Thyroid gland (tissue), 4 donors: ENCODE measurements around the gene FUT3.

Experiments
- POLR2A ChIP-seq, 2 donors: fragments of 450-650 bp; IDR thresholded peaks; one replicate each; pipeline ENCODE4 v1.6.1; 2017; ENCODE audit warnings: antibody characterized with exemption in 2 of 2, mild to moderate bottlenecking in 2 of 2, moderate library complexity in 1 of 2
- TF ChIP-seq, protein P1 (sequence below), 6 experiments: fragments of 200-600 bp in 3 of 6; fragments of 450-650 bp in 3 of 6; sonication (generic) in 3 of 6; IDR thresholded peaks; one replicate each; pipeline ENCODE4 v1.5.1; 2016 to 2019; ENCODE audit warnings: antibody characterized with exemption in 6 of 6, mild to moderate bottlenecking in 2 of 6, inconsistent platforms in 1 of 6, moderate library complexity in 1 of 6

GRCh38 chr19:5873617-5874199, 22.5 kb upstream of the FUT3 start:
- TF ChIP-seq, protein P1, sequence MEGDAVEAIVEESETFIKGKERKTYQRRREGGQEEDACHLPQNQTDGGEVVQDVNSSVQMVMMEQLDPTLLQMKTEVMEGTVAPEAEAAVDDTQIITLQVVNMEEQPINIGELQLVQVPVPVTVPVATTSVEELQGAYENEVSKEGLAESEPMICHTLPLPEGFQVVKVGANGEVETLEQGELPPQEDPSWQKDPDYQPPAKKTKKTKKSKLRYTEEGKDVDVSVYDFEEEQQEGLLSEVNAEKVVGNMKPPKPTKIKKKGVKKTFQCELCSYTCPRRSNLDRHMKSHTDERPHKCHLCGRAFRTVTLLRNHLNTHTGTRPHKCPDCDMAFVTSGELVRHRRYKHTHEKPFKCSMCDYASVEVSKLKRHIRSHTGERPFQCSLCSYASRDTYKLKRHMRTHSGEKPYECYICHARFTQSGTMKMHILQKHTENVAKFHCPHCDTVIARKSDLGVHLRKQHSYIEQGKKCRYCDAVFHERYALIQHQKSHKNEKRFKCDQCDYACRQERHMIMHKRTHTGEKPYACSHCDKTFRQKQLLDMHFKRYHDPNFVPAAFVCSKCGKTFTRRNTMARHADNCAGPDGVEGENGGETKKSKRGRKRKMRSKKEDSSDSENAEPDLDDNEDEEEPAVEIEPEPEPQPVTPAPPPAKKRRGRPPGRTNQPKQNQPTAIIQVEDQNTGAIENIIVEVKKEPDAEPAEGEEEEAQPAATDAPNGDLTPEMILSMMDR (IDR thresholded peaks at IDR 0.05) = no peak
- TF ChIP-seq POLR2A (IDR thresholded peaks at IDR 0.05) = no peak
